HG03460 (cell line): ENCODE measurements around the gene KCNAB2.

Source experiments
- ATAC-seq: cut with Tn5 transposase; IDR thresholded peaks from one replicate; pipeline ENCODE4 v1.9.1; 2021; ENCODE audit not compliant: unreplicated experiment

KCNAB2 gene

GRCh38 chr1:6029351-6029750 lies 16.3 kb upstream of the KCNAB2 start:
- ATAC-seq: no peak

- no peak for ATAC-seq
These were observed 15.6 kb upstream of the KCNAB2 start for GRCh38 chr1:6030132-6030531.

- ATAC-seq: no peak
These were observed 15.0 kb upstream of the KCNAB2 start for GRCh38 chr1:6030547-6031261.

GRCh38 chr1:6033124-6033523 lies 12.6 kb upstream of the KCNAB2 start:
- ATAC-seq: no peak

- ATAC-seq: no peak
These were observed 11.5 kb upstream of the KCNAB2 start for GRCh38 chr1:6033986-6034749.

- no peak for ATAC-seq
These were observed 11.0 kb upstream of the KCNAB2 start for GRCh38 chr1:6034750-6035096.

- no peak for ATAC-seq
These were observed 10.4 kb upstream of the KCNAB2 start for GRCh38 chr1:6035303-6035702.

- no peak for ATAC-seq
These were observed 10.0 kb upstream of the KCNAB2 start for GRCh38 chr1:6035719-6036118.

GRCh38 chr1:6037338-6037762 lies 8.3 kb upstream of the KCNAB2 start:
- ATAC-seq: peak; percentile 88

- no peak for ATAC-seq
These were observed 7.1 kb upstream of the KCNAB2 start for GRCh38 chr1:6038603-6039002.

- ATAC-seq: no peak
These were observed 6.7 kb upstream of the KCNAB2 start for GRCh38 chr1:6039031-6039430.

GRCh38 chr1:6040444-6040843 lies 5.2 kb upstream of the KCNAB2 start:
- ATAC-seq: no peak

- no peak for ATAC-seq
These were observed 4.8 kb upstream of the KCNAB2 start for GRCh38 chr1:6040861-6041415.

- ATAC-seq: no peak
These were observed 4.1 kb upstream of the KCNAB2 start for GRCh38 chr1:6041432-6042062.

- ATAC-seq: no peak
These were observed 2.1 kb upstream of the KCNAB2 start for GRCh38 chr1:6043561-6043960.

- ATAC-seq: no peak
These were observed 1.1 kb upstream of the KCNAB2 start for GRCh38 chr1:6044481-6045109.

- no peak for ATAC-seq
These were observed 582 bp upstream of the KCNAB2 start for GRCh38 chr1:6045110-6045502.

- no peak for ATAC-seq
These were observed 591 bp downstream of the KCNAB2 start for GRCh38 chr1:6046279-6046678.

GRCh38 chr1:6048179-6048867 lies 2.6 kb downstream of the KCNAB2 start:
- ATAC-seq: no peak

GRCh38 chr1:6049419-6049818 lies 3.7 kb downstream of the KCNAB2 start:
- no peak for ATAC-seq

- no peak for ATAC-seq
These were observed 5.7 kb downstream of the KCNAB2 start for GRCh38 chr1:6051423-6051822.
